MG63 (cell line): Measurements from ENCODE around the gene ADGRA1. TPM values are rescaled to one million over a fixed set of nuclear protein-coding genes. Genes with fewer than 3 reads are reported as not detected.
"Not testable (repeated sequence)": the region's sequence is repeated elsewhere in the genome, so short reads cannot be mapped to it uniquely, and the experiment has no call there.

ENCODE experiments used
- DNase-seq: peaks from one replicate; pipeline ENCODE4 v3.0.0-alpha.2; 2020
- H3K27me3 ChIP-seq: fragments of 250-450 bp; sonication (Bioruptor Pico); 2 replicates; pipeline ENCODE4 v1.5.1; 2020; ENCODE audit warnings: mild to moderate bottlenecking, moderate library complexity
- H3K36me3 ChIP-seq: fragments of 250-450 bp; sonication (Bioruptor Pico); 2 replicates; pipeline ENCODE4 v1.5.1; 2020; ENCODE audit warnings: mild to moderate bottlenecking, moderate library complexity
- H3K4me3 ChIP-seq: fragments of 250-450 bp; sonication (Bioruptor Pico); 2 replicates; pipeline ENCODE4 v1.5.1; 2020; ENCODE audit warnings: mild to moderate bottlenecking, moderate library complexity
- H3K9me3 ChIP-seq: fragments of 250-450 bp; sonication (Bioruptor Pico); 2 replicates; pipeline ENCODE4 v1.5.1; 2020; ENCODE audit warnings: mild to moderate bottlenecking, moderate library complexity
- total RNA-seq: library from RNA; depleted of rRNA; stranded (reverse); fragments of >200 nt; shearing (Covaris generic); gene quantifications from 2 replicates; pipeline ENCODE4 v1.2.3, GENCODE V29; 2014; ENCODE audit warnings: low replicate concordance

The ADGRA1 gene
- total RNA-seq, 1 experiment from 2014 or later = not detected

DNA sequence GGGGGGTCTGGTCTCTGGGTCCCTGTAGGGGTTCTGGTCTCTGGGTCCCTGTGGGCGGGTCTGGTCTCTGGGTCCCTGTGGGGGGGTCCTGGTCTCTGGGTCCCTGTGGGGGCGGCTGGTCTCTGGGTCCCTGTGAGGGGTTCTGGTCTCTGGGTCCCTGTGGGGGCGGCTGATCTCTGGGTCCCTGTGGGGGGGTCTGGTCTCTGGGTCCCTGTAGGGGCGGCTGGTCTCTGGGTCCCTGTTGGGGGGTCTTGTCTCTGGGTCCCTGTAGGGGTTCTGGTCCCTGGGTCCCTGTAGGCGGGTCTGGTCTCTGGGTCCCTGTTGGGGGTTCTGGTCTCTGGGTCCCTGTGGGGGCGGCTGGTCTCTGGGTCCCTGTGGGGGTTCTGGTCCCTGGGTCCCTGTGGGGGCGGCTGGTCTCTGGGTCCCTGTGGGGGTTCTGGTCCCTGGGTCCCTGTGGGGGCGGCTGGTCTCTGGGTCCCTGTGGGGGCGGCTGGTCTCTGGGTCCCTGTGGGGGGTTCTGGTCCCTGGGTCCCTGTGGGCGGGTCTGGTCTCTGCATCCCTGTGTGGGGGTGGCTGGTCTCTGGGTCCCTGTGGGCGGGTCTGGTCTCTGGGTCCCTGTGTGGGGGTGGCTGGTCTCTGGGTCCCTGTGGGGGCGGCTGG lies 49.9 kb downstream of the ADGRA1 start:
- H3K36me3 ChIP-seq, H3K27me3 ChIP-seq, DNase-seq, H3K9me3 ChIP-seq, H3K4me3 ChIP-seq: not testable (repeated sequence)

DNA sequence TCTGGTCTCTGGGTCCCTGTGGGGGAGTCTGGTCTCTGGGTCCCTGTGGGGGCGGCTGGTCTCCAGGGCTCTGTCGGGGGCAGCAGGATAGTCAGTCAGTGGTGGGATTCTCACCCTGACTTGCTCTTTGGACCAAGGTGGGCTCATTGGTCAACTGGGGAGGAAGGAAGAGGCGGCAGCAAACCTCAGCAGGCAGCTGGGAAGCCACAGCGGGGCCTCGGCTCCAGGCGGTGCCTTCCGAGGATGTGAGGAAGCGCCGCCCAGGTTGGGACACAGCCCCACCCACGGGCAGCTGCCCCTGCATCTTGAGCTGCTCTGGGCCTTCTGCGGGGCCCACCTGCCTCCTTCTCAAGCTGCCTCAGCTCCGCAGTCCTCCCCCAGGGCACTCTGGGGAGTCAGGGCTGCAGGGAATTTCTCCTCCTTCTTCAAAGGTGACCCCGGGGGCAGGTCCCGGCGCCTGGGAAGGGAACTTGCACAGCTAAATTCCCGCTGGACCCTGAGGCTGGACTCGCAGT lies 51.9 kb downstream of the ADGRA1 start:
- Histone ChIP-seq H3K4me3 (no peak overlapping the region), H3K9me3 (no peaks in the 10 kb centered on the region), H3K36me3 (no peaks in the 10 kb centered on the region), H3K27me3 (no peaks in the 10 kb centered on the region)
- DNase-seq = no peak

DNA sequence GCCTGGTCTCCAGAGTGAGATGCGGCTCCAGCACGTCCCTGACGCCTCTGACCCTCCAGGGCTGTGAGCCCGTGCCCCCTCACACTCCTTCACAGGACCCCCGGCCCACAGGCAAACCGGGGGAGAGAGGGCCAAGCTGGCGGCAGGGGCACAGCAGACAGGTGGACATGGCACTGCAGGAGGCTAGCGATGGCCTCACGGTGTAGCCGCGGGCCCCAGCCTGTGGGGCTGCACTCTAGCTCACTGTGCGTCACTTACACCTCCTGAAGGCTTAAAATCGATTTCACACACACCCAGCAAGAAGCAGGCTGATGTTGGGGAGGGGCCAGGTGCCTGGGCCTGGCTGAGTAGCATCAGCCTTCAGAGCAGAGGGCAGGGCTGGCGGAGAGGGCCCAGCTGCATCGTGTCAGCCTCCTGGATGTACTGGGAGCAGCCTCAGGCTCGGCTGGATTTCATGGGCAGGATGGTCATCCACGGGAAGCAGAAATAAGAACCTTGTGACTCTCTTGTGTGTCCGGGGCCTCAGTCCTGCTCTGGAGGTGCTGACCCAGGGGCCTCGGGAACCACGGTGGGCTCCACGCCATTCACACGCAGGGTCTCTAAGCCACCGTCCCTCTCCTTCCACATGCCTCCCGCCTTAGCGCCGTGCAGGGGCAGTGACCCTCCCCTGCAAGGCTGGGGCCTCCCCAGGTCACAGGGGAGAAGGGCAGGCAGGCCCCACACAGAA lies 52.9 kb downstream of the ADGRA1 start:
- Histone ChIP-seq H3K27me3 (no peaks in the 10 kb centered on the region), H3K36me3 (no peaks in the 10 kb centered on the region), H3K9me3 (no peaks in the 10 kb centered on the region), H3K4me3 (no peak overlapping the region)
- DNase-seq = no peak

DNA sequence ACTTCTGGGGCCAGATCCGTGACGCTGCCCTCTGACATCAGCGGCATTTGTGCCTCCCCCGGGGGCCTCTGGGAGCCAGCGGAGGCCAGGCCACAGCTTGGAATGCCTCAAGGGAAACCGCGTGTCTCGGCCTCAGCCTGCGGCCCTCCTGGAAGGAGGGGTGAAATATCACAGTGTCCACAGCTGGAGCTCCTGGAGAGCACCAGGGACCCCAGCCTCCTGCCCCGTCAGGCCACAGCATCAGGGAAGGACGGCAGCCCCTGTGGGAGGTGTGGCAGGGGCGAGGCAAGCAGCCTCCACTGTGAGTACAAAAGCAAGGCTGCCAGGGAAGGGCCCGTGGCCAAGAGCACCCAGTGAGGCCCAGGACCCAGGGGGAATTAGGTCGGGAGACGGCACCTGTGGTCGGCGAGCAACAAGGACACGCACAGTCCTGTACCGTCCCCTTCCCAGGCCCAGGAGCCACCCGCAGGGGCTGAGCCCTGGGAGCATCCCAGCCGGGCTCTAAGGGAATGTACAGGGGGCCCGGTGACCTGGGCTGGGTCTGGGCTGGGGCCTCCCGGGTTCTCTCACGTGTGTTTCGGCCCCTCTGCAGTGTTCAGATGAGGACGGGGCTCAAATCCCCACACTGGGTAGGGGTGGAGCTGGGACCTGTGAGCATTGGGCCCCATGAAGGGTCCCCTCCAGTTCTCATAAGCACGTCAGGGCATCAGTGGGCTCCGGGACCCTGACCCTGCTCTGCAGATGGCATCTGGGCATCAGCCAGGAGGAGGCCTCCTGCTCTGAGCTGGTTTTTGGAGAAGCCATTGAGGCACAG lies 53.6 kb downstream of the ADGRA1 start:
- Histone ChIP-seq H3K9me3 (no peaks in the 10 kb centered on the region), H3K4me3 (no peak overlapping the region), H3K36me3 (no peaks in the 10 kb centered on the region), H3K27me3 (no peaks in the 10 kb centered on the region)
- no peak for DNase-seq

DNA sequence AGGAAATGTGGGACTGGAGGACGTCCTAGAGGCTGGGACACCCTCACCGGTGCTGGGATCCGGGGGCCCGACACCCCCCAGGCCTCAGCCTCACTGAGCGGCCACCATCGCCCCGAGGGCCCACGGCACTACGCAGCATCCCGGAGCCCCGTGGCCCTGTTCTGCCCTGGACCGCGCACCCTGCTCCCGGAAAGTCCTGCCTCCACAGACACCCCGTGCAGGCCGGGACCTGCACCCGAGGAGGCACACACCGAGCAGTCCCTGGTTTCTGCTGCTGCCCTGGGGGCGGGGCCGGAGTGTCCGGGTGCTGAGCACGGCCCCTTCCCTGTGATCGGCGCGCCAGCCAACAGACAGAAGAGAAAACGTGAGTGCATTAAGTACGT lies 54.2 kb downstream of the ADGRA1 start:
- Histone ChIP-seq H3K9me3 (no peaks in the 10 kb centered on the region), H3K4me3 (no peak overlapping the region), H3K27me3 (no peaks in the 10 kb centered on the region), H3K36me3 (no peaks in the 10 kb centered on the region)
- DNase-seq = no peak

DNA sequence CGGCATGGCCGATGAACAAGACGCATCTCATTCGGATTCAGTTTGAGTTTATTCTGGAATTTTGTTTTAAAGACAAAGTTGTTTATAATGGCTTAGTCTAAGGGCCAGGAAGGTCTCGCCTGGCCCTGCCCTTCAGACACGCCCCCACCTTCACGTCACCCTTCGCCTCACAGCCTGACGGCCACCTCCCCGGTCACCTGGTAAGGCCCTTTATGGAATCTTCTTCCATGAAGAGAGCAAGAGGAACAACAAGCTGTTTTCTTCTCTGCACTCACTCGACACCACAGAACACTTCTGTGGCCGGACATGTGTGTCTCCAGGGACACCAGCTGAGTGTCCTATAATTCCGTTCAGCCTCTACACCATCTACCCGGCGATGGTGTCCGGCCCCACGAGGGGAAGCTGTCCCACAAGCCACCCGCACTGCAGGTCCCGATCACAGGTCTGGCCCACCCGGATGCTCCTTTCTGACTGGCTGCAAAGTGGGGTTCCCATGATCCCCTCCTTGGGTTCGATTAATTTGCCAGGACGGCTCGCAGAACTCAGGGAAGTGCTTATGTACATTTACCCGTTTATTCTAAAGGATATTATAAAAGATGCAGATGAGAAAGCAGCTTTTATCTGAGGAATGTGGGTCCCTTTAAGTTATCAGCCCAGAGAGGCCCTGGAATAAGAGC lies 54.9 kb downstream of the ADGRA1 start:
- no peak for DNase-seq
- H3K4me3 ChIP-seq = no peak overlapping the region
- H3K9me3 ChIP-seq = peaks cover 3% of the 10 kb centered on the region; the same call in 1 of the 2 replicates
- H3K27me3 ChIP-seq = no peaks in the 10 kb centered on the region
- no peaks in the 10 kb centered on the region for H3K36me3 ChIP-seq

DNA sequence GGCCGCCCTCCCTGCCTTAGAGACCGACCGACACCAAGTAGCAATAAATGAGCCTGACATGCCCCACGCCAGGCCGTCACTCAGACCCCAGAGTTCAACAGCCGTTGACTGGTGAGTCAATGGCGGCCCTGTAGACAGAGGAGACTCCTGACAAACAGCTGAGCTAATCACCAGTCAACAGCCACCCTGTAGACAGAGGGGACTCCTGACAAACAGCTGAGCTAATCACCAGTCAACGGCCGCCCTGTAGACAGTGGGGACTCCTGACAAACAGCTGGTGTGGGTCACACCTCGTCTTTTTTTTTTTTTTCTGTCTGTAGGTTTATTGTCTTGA lies 55.4 kb downstream of the ADGRA1 start:
- no peak for DNase-seq
- Histone ChIP-seq H3K9me3 (peaks cover 5% of the 10 kb centered on the region; the same call in 1 of the 2 replicates), H3K4me3 (no peak overlapping the region), H3K36me3 (no peaks in the 10 kb centered on the region), H3K27me3 (no peaks in the 10 kb centered on the region)

DNA sequence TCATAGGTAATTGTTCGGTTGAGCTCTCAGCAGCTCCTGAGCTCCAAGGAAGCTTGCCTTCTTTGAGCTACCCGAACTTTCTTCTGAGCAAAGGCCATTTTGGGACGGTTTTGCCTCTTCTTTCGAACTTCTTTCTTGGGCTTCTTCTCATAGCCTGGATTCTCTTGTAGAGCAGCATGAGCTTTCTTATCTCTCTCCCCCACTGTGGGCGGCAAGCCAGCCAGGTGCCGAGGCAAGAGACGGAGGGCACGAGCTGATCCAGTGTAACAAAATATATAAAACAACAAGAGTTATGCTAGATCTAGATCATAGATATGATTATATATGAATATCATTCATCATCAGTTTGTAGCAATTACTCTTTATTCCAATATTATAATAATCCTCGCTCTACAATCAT lies 55.8 kb downstream of the ADGRA1 start:
- H3K4me3 ChIP-seq = no peak overlapping the region
- no peaks in the 10 kb centered on the region for H3K27me3 ChIP-seq
- DNase-seq = no peak
- H3K9me3 ChIP-seq = peaks cover 5% of the 10 kb centered on the region
- H3K36me3 ChIP-seq = no peaks in the 10 kb centered on the region

DNA sequence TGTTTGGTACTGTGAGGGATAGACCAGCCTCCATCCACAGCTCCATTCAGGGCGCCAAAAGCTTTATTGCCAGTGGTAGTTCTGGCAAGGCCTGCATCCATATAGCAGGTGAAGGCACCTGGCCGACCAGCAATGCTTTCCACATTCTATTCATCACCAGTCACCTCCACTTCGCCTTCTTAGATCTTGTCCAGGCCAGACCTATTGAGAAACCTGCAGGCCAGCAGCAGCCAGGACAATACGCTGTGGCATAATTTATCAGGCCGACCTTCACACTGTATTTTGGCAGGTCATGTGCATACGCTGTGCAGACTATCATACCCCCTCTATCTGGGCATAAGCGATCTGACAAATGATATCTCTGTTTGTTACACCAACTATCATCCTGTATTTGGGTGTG lies 57.0 kb downstream of the ADGRA1 start:
- Histone ChIP-seq H3K4me3 (no peak overlapping the region), H3K27me3 (0 out of 2 replicates have a peak, but pooled peaks cover 2% of the 10 kb centered on the region), H3K36me3 (no peaks in the 10 kb centered on the region), H3K9me3 (peaks cover 5% of the 10 kb centered on the region)
- DNase-seq = no peak

DNA sequence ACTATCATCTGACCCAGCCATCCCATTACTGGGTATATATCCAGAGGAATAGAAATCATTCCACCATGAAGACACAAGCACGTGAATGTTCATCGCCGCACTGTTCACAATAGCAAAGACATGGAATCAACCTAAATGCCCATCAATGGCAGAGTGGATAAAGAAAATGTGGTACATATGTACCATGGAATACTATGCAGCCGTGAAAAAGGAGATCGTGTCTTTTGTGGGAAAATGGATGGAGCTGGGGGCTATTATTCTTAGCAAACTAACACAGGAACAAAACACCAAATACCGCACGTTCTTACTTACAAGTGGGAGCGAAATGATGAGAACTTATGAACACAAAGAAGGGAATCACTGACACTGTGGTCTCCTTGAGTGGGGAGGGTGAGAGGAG lies 62.5 kb downstream of the ADGRA1 start:
- Histone ChIP-seq H3K27me3 (0 out of 2 replicates have a peak, but pooled peaks cover 2% of the 10 kb centered on the region), H3K4me3 (no peak overlapping the region)
- no peak for DNase-seq

DNA sequence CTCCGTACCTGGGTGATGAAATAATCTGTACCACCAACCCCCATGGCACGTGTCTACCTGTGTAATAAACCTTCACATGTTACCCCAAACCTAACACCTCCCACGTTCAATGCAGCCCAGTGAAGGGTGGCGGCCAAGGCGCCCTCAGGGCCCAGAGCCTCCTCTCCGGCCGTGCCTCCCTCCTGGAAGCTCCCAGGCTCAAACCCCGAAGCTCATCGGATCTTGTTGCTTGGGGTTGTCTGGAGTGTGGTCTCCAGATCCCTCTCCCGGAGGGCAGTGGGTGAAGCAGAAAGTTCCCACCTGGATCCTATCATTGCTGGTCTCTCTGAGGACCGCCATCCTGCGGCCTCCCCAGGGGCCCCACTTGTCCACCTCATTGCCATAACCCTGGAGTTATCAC lies 62.9 kb downstream of the ADGRA1 start:
- H3K36me3 ChIP-seq = no peaks in the 10 kb centered on the region
- no peak for DNase-seq
- H3K27me3 ChIP-seq = 0 out of 2 replicates have a peak, but pooled peaks cover 2% of the 10 kb centered on the region

More for the DNA sequence above, 62.5 kb downstream of the ADGRA1 start:
- Histone ChIP-seq H3K9me3 (peaks cover 5% of the 10 kb centered on the region), H3K36me3 (no peaks in the 10 kb centered on the region)

DNA sequence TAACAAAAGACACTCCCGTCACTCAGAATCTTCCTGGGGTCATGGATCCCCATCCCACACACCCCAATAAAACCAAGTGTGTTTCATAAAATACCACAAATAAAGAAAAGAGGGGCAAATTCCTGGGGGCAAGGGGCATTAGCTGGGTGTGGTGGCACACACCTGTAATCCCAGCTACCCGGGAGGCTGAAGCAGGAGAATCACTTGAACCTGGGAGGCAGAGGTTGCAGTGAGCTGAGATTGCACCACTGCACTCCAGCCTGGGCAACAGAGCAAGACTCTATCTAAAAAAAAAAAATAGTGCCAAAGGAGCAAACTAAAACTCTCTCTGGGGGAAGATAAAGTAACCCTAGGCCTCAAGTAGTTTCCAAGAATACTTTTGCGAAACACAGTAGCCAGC lies 63.3 kb downstream of the ADGRA1 start:
- H3K27me3 ChIP-seq, H3K4me3 ChIP-seq, H3K36me3 ChIP-seq, H3K9me3 ChIP-seq, DNase-seq: not testable (repeated sequence)

More for the DNA sequence above, 62.9 kb downstream of the ADGRA1 start:
- H3K4me3 ChIP-seq = no peak overlapping the region
- peaks cover 5% of the 10 kb centered on the region for H3K9me3 ChIP-seq

DNA sequence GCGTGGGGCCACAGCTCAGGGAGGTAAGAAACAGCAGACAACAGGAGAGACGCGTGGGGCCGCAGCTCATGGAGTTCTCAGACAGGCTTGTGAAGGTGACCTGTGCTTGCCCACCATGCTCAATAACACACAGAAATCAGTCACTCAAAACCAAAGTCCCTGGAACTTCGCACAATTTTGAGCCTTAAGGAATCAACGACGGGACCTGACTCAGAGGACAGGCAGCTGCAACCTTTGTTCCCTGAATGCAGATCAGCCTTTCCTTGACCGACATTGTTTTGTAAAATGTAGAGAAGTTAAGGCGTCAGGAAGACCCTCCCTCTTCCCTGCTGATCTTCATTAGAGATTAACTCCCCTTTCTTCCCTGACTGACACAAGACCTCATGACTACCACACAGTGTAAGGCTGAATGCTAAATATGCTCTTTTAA lies 63.8 kb downstream of the ADGRA1 start:
- H3K9me3 ChIP-seq = peaks cover 5% of the 10 kb centered on the region
- no peak for DNase-seq
- H3K36me3 ChIP-seq = no peaks in the 10 kb centered on the region
- H3K27me3 ChIP-seq = 0 out of 2 replicates have a peak, but pooled peaks cover 2% of the 10 kb centered on the region
- H3K4me3 ChIP-seq = no peak overlapping the region

DNA sequence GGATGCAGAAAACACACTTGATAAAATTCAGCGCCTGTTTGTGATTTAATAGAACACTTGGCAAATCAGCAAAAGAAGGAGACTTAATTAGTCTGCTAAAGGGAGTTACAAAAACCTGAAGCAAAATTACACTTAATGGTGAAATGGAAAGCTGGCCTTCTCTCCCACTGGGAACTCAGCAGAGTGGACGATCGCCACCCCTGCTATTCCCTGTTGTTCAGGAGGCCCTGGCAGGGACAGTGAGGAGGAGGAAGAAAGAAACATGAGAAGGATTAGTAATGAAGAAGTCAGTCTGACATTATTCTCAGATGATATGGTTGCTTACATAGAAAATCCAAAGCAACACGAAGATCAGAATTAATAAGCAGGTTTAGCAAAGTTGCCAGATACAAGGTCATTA lies 66.7 kb downstream of the ADGRA1 start:
- H3K27me3 ChIP-seq = no peaks in the 10 kb centered on the region
- DNase-seq = no peak
- H3K4me3 ChIP-seq = no peak overlapping the region
- H3K9me3 ChIP-seq = no peaks in the 10 kb centered on the region
- no peaks in the 10 kb centered on the region for H3K36me3 ChIP-seq

DNA sequence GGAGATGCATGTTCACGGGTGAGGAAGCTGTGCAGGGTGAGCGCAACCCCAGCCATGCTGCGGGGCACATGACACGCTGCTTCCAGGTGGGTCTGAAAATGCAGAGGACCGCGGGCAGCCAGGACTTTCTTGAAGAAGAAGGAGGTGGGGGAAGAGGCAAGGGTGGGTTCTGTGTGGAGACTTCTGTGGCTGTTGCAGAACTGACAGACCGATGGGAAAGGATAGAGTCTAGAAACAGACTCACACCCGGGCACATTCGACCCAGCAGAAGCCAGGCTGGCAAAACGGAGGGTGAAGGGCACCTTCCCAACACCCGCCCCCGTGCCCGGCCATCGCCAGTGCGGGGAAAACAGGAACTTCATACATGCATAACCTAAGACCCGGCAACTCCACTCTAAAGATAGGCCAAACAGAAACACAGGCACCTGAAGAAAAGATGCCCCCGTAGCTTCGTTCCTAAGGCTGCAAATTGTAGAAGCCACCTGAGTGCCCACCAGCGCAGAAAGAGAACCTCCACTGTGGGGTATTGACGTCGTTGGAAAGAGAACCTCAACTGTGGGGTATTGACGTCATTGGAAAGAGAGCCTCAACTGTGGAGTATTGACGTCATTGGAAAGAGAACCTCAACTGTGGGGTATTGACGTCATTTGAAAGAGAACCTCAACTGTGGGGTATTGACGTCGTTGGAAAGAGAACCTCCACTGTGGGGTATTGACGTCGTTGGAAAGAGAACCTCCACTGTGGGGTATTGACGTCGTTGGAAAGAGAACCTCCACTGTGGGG lies 67.5 kb downstream of the ADGRA1 start:
- no peak for DNase-seq

More for the DNA sequence above, 67.5 kb downstream of the ADGRA1 start:
- no peaks in the 10 kb centered on the region for H3K27me3 ChIP-seq
- no peaks in the 10 kb centered on the region for H3K9me3 ChIP-seq
- H3K4me3 ChIP-seq = no peak overlapping the region
- H3K36me3 ChIP-seq = no peaks in the 10 kb centered on the region
